Mucosa of descending colon (tissue), 3 donors: ENCODE measurements around the gene SFXN2. TPM values are rescaled to one million over a fixed set of nuclear protein-coding genes. Genes with fewer than 3 reads are reported as not detected.
"Not testable (repeated sequence)": the region's sequence is repeated elsewhere in the genome, so short reads cannot be mapped to it uniquely, and the experiment has no call there.

Source experiments
- ATAC-seq: fragments of 200-7000 bp; cut with Tn5 transposase; one replicate; pipeline ENCODE4 v1.9.1; 2020; ENCODE audit warnings: mild to moderate bottlenecking, moderate library complexity
- DNase-seq, 3 donors: peaks; one replicate each; pipeline ENCODE4 v3.0.0-alpha.2; 2020
- H3K36me3 ChIP-seq: fragments of 200-600 bp; one replicate; pipeline ENCODE4 v1.8.0; 2021; ENCODE audit warnings: low read depth, mild to moderate bottlenecking
- H3K4me1 ChIP-seq: fragments of 200-600 bp; one replicate; pipeline ENCODE4 v1.8.0; 2021; ENCODE audit warnings: low read depth, mild to moderate bottlenecking
- H3K4me3 ChIP-seq: fragments of 200-600 bp; one replicate; pipeline ENCODE4 v1.8.0; 2021; ENCODE audit warnings: mild to moderate bottlenecking
- H3K9me3 ChIP-seq: fragments of 200-600 bp; one replicate; pipeline ENCODE4 v1.8.0; 2021; ENCODE audit warnings: mild to moderate bottlenecking
- CTCF ChIP-seq: fragments of 200-600 bp; IDR thresholded peaks from one replicate; pipeline ENCODE4 v1.8.0; 2022; ENCODE audit warnings: antibody characterized with exemption, mild to moderate bottlenecking
- intact Hi-C, 2 donors: fragments of 100-400 bp; cut with DNase I in 1 of 2; cut with micrococcal nuclease in 1 of 2; formaldehyde crosslinking; loops; one replicate each; pipeline versions ENCODE4 v1.11.0 to v1.11.1; 2022; cut with DNase I, micrococcal nuclease
- total RNA-seq, 3 donors: library from RNA; stranded (reverse); fragmentation: NEBNext Ultra II Directional in 2 of 3; extraction: Animal tissue kit (Norgen Biotek cat#: 25700) in 2 of 3; gene quantifications; one replicate each; pipeline versions ENCODE4 v1.2.1 to v1.2.4, GENCODE V29; 2021 to 2023
- donor health status: DM: no; HTN: no; CAD: no; lungs with moderate emphysema.
- donor health status: DM: no; HTN: no; CAD: no.
- donor health status: DM: no; HTN: yes; CAD: no.

Gene SFXN2
- total RNA-seq, 3 donors from 2014 or later, result 6.9 to 19.1 (median 14.2) TPM

- H3K9me3 ChIP-seq, result no peaks in the 10 kb centered on the region
- H3K4me1 ChIP-seq, result peaks cover 2% of the 10 kb centered on the region
- ATAC-seq, result no peak
- no peaks in the 10 kb centered on the region for H3K36me3 ChIP-seq
- intact Hi-C loops, result no loop called here
- TF ChIP-seq CTCF, result no peak
- no peak for DNase-seq
- H3K4me3 ChIP-seq, result no peak overlapping the region
Observed at GRCh38 chr10:102757323-102757722, 42.9 kb downstream of the SFXN2 start.

GRCh38 chr10:102758240-102758932 lies 44.0 kb downstream of the SFXN2 start:
- TF ChIP-seq CTCF, result no peak
- intact Hi-C loops, result no loop called here

GRCh38 chr10:102758933-102759262 lies 44.5 kb downstream of the SFXN2 start:
- H3K36me3 ChIP-seq, H3K9me3 ChIP-seq, ATAC-seq, intact Hi-C loops, DNase-seq, H3K4me1 ChIP-seq, H3K4me3 ChIP-seq: not testable (repeated sequence)

More at GRCh38 chr10:102758240-102758932, 44.0 kb downstream of the SFXN2 start:
- Histone ChIP-seq H3K4me1 (peaks cover 2% of the 10 kb centered on the region), H3K9me3 (no peaks in the 10 kb centered on the region), H3K36me3 (no peaks in the 10 kb centered on the region), H3K4me3 (no peak overlapping the region)
- DNase-seq (no peak), ATAC-seq (no peak)

GRCh38 chr10:102759497-102760210 lies 45.2 kb downstream of the SFXN2 start:
- Histone ChIP-seq H3K4me1 (no peaks in the 10 kb centered on the region), H3K36me3 (no peaks in the 10 kb centered on the region), H3K4me3 (no peak overlapping the region), H3K9me3 (no peaks in the 10 kb centered on the region)
- intact Hi-C loops, result no loop called here
- ATAC-seq, result no peak
- no peak for TF ChIP-seq CTCF
- DNase-seq, result no peak

- no peak for TF ChIP-seq CTCF
- Histone ChIP-seq H3K36me3 (no peaks in the 10 kb centered on the region), H3K9me3 (no peaks in the 10 kb centered on the region), H3K4me1 (no peaks in the 10 kb centered on the region), H3K4me3 (no peak overlapping the region)
- intact Hi-C loops, result no loop called here
- ATAC-seq (no peak), DNase-seq (no peak)
Observed at GRCh38 chr10:102761981-102762380, 47.5 kb downstream of the SFXN2 start.

GRCh38 chr10:102762401-102763015 lies 48.1 kb downstream of the SFXN2 start:
- no peak for TF ChIP-seq CTCF
- Histone ChIP-seq H3K4me1 (no peaks in the 10 kb centered on the region), H3K36me3 (no peaks in the 10 kb centered on the region), H3K9me3 (no peaks in the 10 kb centered on the region), H3K4me3 (no peak overlapping the region)
- no peak for DNase-seq
- intact Hi-C loops, result no loop called here
- no peak for ATAC-seq
